H1 (cell line): ENCODE data around the gene RNF4. TPM values are rescaled to one million over a fixed set of nuclear protein-coding genes. Genes with fewer than 3 reads are reported as not detected.

Experiments
- BACH1 ChIP-seq: IDR thresholded peaks from 2 replicates; pipeline ENCODE4 v1.6.1; 2012; ENCODE audit warnings: low read length, improper control_type of control experiment
- CHD2 ChIP-seq: IDR thresholded peaks from 2 replicates; pipeline ENCODE4 v1.6.1; 2012; ENCODE audit warnings: low read length, improper control_type of control experiment
- KDM1A ChIP-seq: fragments of 200-600, 300-600 bp; sonication (generic); IDR thresholded peaks from 2 replicates; pipeline ENCODE4 v1.7.1; 2016; ENCODE audit warnings: mild to moderate bottlenecking, low read length, borderline replicate concordance
- KDM4A ChIP-seq: IDR thresholded peaks from one replicate; pipeline ENCODE4 v1.7.1; 2012; ENCODE audit warnings: low read depth, mild to moderate bottlenecking, moderate library complexity, low read length, inconsistent platforms; ENCODE audit not compliant: severe bottlenecking
- NANOG ChIP-seq: IDR thresholded peaks from 2 replicates; pipeline ENCODE4 v1.6.1; 2011; ENCODE audit warnings: low read length, low read depth, mild to moderate bottlenecking, inconsistent platforms; ENCODE audit not compliant: insufficient read depth, poor library complexity, severe bottlenecking
- POLR2AphosphoS5 ChIP-seq: IDR thresholded peaks from 2 replicates; pipeline ENCODE4 v1.6.1; 2011; ENCODE audit warnings: low read depth, low read length
- SIRT6 ChIP-seq: IDR thresholded peaks from one replicate; pipeline ENCODE4 v1.7.1; 2012; ENCODE audit warnings: low read length, inconsistent platforms
- TCF12 ChIP-seq: IDR thresholded peaks from 2 replicates; pipeline ENCODE4 v1.6.1; 2011; ENCODE audit warnings: low read depth, mild to moderate bottlenecking, low read length
- polyA plus RNA-seq, 7 experiments: library from polyadenylated mRNA; depleted of rRNA in 3 of 7; stranded (reverse) in 5 of 7; unstranded in 2 of 7; fragments of >200 nt in 5 of 7; fragments of 200-250 nt in 2 of 7; gene quantifications; 1 replicate in 5 of 7; 2 replicates in 1 of 7; 4 replicates in 1 of 7; pipeline versions ENCODE4 v1.2.1 to v1.2.3, GENCODE V29; 2011 to 2013; ENCODE audit warnings: missing spikeins in 2 of 7, mixed read lengths in 2 of 7
- total RNA-seq: library from RNA; stranded (reverse); fragmentation: NEBNext Ultra II Directional; extraction: Animal tissue kit (Norgen Biotek cat#: 25700); gene quantifications from 2 replicates; pipeline ENCODE4 v1.2.1, GENCODE V29; 2021
- TF ChIP-seq, protein P1 (sequence below): IDR thresholded peaks from 2 replicates; pipeline ENCODE4 v1.6.1; 2011; ENCODE audit warnings: low read length, improper control_type of control experiment

The RNF4 gene
- total and polyA plus RNA-seq, 2 of the 8 experiments (the other 6 are each of a cell fraction or from before 2014, with no cell fraction given) = 68.2 to 78.9 TPM

DNA sequence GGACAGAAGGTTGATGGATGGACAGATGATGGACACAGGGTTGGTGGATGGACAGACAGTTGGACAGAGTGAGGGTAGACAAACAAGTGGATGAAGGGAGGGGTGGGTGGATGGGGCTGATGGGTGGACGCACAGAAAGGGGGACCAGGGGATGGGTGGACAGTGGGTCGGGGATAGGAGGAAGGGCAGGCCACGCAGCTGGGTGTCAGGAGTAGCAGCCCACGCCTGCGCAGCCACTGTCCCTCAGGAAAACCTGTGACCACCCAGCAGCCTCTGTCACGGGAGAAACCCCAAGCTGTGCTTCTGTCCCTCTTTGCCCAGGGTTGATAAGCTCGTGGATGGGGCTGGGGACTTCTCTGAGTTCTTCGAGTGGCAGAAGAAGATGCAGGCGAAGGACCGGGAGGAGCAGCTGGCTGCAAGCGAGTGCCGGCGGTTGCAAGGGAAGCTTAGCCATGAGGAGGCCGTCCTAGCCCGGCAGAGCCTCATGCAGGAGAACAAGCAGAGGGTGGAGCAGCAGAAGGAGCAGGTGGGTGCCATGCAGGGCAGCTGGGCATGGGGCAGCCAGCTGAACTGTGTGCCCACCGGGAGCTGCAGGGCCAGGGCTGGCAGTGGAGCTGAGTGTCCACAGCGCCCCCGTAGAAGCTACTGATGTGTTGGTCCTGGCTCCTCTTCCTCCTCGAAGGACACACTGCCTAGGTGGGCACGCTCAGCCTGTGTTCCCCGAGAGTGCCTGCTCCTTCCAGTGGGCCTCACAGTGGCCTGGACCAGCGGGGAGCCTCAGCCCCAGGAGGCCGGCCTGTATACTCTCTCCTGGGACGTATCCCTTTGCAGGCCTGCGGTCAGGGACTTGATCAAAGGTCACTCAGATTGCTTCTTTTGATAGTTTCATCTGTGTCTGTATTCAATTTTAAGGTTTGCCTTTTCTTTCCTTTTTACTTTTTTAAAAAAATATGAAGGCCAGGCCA lies 16.8 kb upstream of the RNF4 start (continued):
- TF ChIP-seq NANOG (no peak), CHD2 (no peak), TCF12 (no peak), BACH1 (no peak), KDM4A (no peak), KDM1A (no peak), SIRT6 (no peak), POLR2AphosphoS5 (no peak)
- TF ChIP-seq, protein P1, sequence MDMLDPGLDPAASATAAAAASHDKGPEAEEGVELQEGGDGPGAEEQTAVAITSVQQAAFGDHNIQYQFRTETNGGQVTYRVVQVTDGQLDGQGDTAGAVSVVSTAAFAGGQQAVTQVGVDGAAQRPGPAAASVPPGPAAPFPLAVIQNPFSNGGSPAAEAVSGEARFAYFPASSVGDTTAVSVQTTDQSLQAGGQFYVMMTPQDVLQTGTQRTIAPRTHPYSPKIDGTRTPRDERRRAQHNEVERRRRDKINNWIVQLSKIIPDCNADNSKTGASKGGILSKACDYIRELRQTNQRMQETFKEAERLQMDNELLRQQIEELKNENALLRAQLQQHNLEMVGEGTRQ = no peak
